Activated CD4-positive, alpha-beta T cell treated with anti-CD3 and anti-CD28 coated beads, Interleukin-2, amount 50 U/mL, for 4 hours (primary cell): ENCODE measurements around the gene GAK.
"Not testable (repeated sequence)": the region's sequence is repeated elsewhere in the genome, so short reads cannot be mapped to it uniquely, and the experiment has no call there.

Source experiments
- DNase-seq, 2 experiments: peaks; one replicate each; pipeline ENCODE4 v3.0.0-alpha.2; 2020

GAK gene

DNA sequence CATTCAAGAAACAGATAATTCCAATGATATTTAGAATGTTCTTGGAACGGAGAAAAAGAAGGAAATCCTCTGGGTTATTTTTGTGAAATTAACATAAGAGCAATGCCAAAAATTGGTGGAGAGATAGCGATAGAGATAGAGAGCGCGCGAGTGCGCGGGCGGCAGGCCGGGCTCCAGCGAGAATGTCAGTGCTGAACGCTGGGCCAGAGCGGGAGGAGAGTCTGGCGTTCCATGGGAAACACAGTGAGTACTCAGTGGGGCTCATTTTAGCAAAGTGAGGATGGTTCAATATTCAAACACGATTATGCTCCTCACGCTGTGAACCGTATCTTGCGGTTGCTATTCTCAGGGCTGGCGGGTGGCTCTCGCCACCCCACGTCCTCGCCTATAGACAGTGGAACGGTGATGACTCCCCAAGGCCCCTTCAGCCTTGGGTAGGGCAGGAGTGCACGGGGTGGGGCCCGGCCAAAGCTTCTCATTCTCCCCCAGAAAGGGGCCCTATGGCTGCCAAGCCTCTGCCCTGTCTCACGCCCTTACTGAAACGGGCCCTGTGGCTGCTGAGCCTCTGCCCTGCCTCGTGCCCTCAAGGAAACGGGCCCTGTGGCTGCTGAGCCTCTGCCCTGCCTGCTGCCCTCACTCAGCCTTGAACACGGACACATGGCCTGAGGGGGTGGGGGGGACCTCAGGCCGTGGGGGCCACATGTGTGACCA lies 123.1 kb downstream of the GAK start:
- no peak for DNase-seq

DNA sequence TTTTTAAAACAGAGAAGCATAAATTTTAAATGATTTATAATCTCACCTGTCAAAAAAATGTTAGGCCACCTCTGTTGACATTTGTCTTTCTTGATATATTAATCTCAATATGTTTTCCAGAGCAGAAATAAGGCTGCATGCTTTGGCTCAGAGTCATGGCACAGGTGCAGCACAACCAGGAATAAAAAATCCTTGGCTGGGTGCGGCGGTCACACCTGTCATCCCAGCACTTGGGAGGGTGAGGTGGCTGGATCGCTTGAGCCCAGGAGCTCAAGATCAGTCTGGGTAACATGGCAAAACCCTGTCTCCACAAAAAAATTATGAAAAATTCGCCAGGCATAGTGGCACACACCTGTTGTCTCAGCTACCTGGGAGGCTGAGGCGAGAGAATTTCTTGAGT lies 124.3 kb downstream of the GAK start:
- DNase-seq: no peak

DNA sequence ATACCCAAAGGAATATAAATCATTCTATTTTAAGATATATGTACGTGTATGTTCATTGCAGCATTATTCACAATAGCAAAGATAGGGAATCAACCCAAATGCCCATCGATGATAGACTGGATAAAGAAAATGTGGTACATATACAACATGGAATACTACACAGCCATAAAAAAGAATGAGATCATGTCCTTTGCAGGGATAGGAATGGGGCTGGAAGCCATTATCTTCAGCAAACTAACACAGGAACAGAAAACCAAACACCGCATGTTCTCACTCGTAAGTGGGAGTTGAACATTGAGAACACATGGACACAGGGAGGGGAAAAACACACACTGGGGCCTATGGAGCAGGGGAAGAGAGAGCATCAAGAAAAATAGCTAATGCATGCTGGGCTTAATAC lies 125.1 kb downstream of the GAK start:
- DNase-seq: not testable (repeated sequence)

DNA sequence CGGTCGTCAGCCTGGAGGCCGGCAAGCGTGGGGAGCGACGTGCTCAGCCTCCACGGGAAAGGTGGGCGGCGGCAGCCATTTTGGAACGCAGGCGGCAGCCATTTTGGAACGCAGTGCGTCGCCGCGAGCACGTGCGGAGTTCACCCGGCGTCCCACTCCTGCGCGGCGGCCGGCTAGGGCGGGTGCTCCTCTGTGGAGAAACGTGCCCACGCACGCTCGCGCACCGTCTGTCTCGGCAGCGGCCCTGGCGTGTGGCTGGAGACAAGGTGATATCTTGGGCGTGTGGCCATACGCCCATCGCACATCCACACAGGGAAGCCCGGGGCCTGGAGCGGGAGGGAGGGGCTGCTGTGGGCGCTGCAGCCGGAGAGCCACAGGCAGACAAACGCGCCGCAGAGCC lies 127.3 kb downstream of the GAK start:
- no peak for DNase-seq

DNA sequence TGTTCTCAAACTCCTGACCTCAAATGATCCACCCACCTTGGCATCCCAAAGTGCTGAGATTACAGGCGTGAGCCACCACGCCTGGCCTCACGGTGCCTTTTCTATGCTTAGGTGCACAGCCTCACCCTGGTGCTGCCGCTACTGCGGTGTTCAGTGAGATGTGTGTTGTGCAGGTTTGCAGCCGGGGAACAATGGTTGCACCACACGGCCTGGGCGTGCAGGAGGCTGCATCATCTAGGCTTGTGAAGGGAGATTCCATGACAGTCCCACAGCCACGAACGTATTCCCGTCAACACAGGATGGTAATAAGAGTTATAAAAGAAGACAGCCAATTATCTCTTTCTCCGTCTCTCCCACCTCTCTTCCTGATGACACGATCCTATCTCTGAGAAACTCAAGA lies 128.2 kb downstream of the GAK start:
- no peak for DNase-seq

DNA sequence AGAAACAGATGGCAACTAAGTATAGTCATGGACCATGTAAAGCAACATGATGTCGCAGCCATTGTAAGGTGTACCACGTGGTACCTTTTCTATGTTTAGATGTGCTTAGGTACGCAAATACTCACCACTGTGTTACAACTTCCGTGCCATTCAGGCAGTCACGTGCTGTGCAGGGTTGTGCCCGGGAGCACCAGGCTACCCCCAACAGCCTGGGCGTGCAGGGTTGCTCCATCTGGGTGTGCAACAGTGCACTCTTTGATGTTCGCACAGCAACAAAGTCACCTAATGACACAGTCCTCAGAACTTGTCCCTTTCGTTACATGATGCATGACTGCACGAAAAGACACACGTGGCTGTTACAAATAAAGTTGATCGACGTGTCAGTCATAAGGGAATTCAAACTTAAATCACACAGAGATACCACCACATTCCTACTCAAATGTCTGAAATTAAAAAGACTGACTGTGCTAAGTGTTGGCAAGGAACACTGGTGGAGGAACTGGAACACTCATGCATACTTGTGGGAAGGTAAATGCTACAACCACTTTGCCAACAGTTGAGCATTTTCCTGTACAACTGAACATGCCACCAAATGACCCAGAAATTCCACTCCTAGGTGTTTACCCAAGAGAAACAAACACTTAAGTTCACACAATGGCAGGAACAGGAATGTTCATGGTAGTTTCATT lies 130.5 kb downstream of the GAK start:
- DNase-seq: no peak
